HG02870 (cell line): ENCODE measurements around the gene RASL11A.
"Not testable (repeated sequence)": the region's sequence is repeated elsewhere in the genome, so short reads cannot be mapped to it uniquely, and the experiment has no call there.

Experiments used
- ATAC-seq: cut with Tn5 transposase; IDR thresholded peaks from one replicate; pipeline ENCODE4 v1.9.1; 2021; ENCODE audit warnings: mild to moderate bottlenecking, moderate library complexity; ENCODE audit not compliant: unreplicated experiment

The RASL11A gene

GRCh38 chr13:27298849-27299248 lies 28.2 kb downstream of the RASL11A start:
- ATAC-seq = no peak

- ATAC-seq = not testable (repeated sequence)
Measured at GRCh38 chr13:27300406-27300805, 29.8 kb downstream of the RASL11A start.

- no peak for ATAC-seq
Measured at GRCh38 chr13:27300941-27301586, 30.4 kb downstream of the RASL11A start.

- no peak for ATAC-seq
Measured at GRCh38 chr13:27302643-27303262, 32.1 kb downstream of the RASL11A start.

GRCh38 chr13:27304099-27304498 lies 33.5 kb downstream of the RASL11A start:
- ATAC-seq = no peak

- no peak for ATAC-seq
Measured at GRCh38 chr13:27304611-27305010, 34.0 kb downstream of the RASL11A start.

GRCh38 chr13:27306364-27306763 lies 35.7 kb downstream of the RASL11A start:
- ATAC-seq = no peak

GRCh38 chr13:27308941-27309340 lies 38.3 kb downstream of the RASL11A start:
- no peak for ATAC-seq

- ATAC-seq = no peak
Measured at GRCh38 chr13:27309401-27309958, 38.9 kb downstream of the RASL11A start.

GRCh38 chr13:27309967-27310598 lies 39.5 kb downstream of the RASL11A start:
- no peak for ATAC-seq

- no peak for ATAC-seq
Measured at GRCh38 chr13:27310946-27311345, 40.3 kb downstream of the RASL11A start.

- no peak for ATAC-seq
Measured at GRCh38 chr13:27311518-27312210, 41.0 kb downstream of the RASL11A start.

- no peak for ATAC-seq
Measured at GRCh38 chr13:27313770-27314169, 43.1 kb downstream of the RASL11A start.

- ATAC-seq = no peak
Measured at GRCh38 chr13:27319404-27319803, 48.8 kb downstream of the RASL11A start.

- ATAC-seq = no peak
Measured at GRCh38 chr13:27321468-27322431, 51.1 kb downstream of the RASL11A start.

- not testable (repeated sequence) for ATAC-seq
Measured at GRCh38 chr13:27322443-27322842, 51.8 kb downstream of the RASL11A start.
